Thoracic aorta (tissue), 2 donors: ENCODE results near the gene SELENON. TPM values are rescaled to one million over a fixed set of nuclear protein-coding genes. Genes with fewer than 3 reads are reported as not detected.

Source experiments
- ATAC-seq: fragments of 150-250 bp; one replicate; pipeline ENCODE4 v1.8.0; 2017; ENCODE audit warnings: low read depth; ENCODE audit not compliant: insufficient number of reproducible peaks, low FRiP score
- DNase-seq: peaks from one replicate; pipeline ENCODE4 v3.0.0-alpha.2; 2020; ENCODE audit warnings: low spot score
- H3K27ac ChIP-seq, 2 donors: fragments of 200-600 bp; sonication (generic); 1 replicate in 1 of 2; 2 replicates in 1 of 2; pipeline ENCODE4 v1.5.1; 2016; ENCODE audit warnings: mild to moderate bottlenecking in 2 of 2, moderate library complexity in 2 of 2
- H3K27me3 ChIP-seq: fragments of 200-600 bp; sonication (generic); replicated peaks from 2 replicates; pipeline ENCODE4 v1.6.0; 2016; ENCODE audit warnings: mild to moderate bottlenecking; ENCODE audit not compliant: insufficient read depth
- H3K36me3 ChIP-seq: fragments of 200-600 bp; sonication (generic); one replicate; pipeline ENCODE4 v1.5.1; 2016
- H3K4me1 ChIP-seq, 2 donors: fragments of 200-600 bp; sonication (generic); 1 replicate in 1 of 2; 2 replicates in 1 of 2; pipeline versions ENCODE4 v1.5.1 to v1.6.0; 2016; ENCODE audit warnings: low read depth in 2 of 2, mild to moderate bottlenecking in 1 of 2; ENCODE audit not compliant: control insufficient read depth in 1 of 2
- H3K4me3 ChIP-seq: fragments of 200-600 bp; sonication (generic); 2 replicates; pipeline ENCODE4 v1.5.1; 2016; ENCODE audit warnings: mild to moderate bottlenecking
- H3K9me3 ChIP-seq: fragments of 200-600 bp; sonication (generic); 2 replicates; pipeline ENCODE4 v1.5.1; 2016
- CTCF ChIP-seq: fragments of 200-600 bp; sonication (generic); IDR thresholded peaks from one replicate; pipeline ENCODE4 v1.5.1; 2019; ENCODE audit warnings: antibody characterized with exemption
- total RNA-seq, 2 donors: library from RNA; depleted of rRNA; stranded (reverse); fragments of >200 nt; gene quantifications; one replicate each; pipeline versions ENCODE4 v1.1.0 to v1.2.3, GENCODE V29; 2016

Gene SELENON
- total RNA-seq: 10 to 100 TPM; 44.1 to 48.6 TPM

DNA sequence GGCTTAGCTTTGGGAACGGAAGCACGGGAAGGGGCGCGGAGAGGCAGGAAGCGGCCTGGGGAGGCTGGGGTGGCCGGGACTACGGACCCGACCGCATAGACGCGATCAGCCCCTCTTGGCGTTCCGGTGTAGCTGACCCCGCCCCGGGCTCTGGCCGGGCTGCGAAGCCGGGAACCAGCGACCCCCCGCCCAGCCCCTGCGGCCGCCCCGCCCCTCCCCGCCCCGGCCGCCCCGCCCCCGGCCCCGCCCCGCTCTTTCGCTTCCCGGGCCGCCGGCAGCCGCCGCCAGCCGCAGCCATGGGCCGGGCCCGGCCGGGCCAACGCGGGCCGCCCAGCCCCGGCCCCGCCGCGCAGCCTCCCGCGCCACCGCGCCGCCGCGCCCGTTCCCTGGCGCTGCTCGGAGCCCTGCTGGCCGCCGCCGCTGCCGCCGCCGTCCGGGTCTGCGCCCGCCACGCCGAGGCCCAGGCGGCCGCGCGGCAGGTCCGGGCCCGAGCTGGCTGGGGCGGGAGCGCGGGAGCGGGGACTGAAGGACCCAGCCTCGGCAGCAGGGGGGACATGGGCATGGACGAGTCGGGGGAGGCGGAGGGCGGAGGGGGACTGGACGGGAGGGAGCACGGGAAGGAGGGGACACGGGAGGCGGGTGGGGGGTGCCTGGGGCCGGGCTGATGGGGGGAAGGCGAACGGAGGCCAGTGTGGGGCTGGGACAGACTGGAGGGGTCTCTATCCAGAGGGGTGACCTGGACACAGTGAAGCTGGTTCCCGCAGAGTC is at the start of gene SELENON:
TSS of gene SELENON (plus strand) at position 259 of the 768 bp plus-strand sequence. CDS start at position 297, 38 bp downstream.
- no peak for TF ChIP-seq CTCF
- Histone ChIP-seq H3K27ac (peak within 1 kb of the TSS; percentile 88 to 90), H3K27me3 (no peaks in the 10 kb centered on the region), H3K4me1 (peaks cover 24 to 60% of the 10 kb centered on the region in 2 donors), H3K36me3 (peaks cover 4% of the 10 kb centered on the region), H3K4me3 (peak within 1 kb of the TSS; percentile 86), H3K9me3 (no peaks in the 10 kb centered on the region)
- ATAC-seq (peak; percentile 45), DNase-seq (no peak)

GRCh38 chr1:25750923-25751605 is 48.9 kb upstream of the SELENON start:
- DNase-seq (no peak), ATAC-seq (no peak)
- Histone ChIP-seq H3K4me3 (no peak overlapping the region), H3K27me3 (no peaks in the 10 kb centered on the region), H3K27ac (no peak overlapping the region), H3K36me3 (no peaks in the 10 kb centered on the region), H3K4me1 (peaks cover 0 to 21% of the 10 kb centered on the region in 2 donors), H3K9me3 (no peaks in the 10 kb centered on the region)
- no peak for TF ChIP-seq CTCF

DNA sequence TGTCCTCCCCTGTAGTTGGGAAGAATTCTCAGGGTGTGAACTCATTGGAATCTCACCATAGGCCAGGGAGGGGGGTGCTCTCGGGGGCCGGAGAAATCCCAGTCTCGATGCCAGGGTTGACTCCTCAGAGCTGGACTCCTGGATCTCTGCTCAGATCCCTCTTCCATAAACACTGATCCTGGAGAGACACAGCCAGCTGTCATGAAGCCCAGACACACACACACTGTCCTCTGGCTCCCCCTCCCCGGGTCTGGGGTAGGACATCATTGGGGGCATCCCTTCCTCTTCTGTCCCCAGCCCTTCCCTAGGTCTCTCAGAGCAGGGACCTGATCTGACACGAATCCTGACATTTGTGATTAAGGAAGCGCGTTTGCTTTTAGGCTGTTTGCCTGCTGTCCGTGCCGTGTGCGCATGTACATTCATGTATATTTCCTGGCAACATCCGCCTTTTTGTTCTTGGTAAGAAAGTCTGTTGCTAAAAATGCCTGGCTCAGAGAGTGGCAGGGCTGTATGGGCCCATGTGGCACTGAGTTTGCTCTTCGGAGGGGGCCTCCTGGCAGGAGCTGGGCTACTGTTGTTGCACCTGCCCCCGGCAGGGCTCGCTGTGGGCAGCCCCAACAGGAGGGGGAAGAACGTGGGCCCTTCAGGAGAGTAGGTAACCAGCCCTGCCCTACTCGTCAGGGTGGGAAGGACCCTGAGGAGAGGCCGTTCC is 45.4 kb upstream of the SELENON start:
- Histone ChIP-seq H3K4me1 (no peaks in the 10 kb centered on the region), H3K4me3 (no peak overlapping the region), H3K27ac (no peak overlapping the region), H3K9me3 (no peaks in the 10 kb centered on the region), H3K27me3 (no peaks in the 10 kb centered on the region), H3K36me3 (no peaks in the 10 kb centered on the region)
- ATAC-seq (no peak), DNase-seq (no peak)
- no peak for TF ChIP-seq CTCF

DNA sequence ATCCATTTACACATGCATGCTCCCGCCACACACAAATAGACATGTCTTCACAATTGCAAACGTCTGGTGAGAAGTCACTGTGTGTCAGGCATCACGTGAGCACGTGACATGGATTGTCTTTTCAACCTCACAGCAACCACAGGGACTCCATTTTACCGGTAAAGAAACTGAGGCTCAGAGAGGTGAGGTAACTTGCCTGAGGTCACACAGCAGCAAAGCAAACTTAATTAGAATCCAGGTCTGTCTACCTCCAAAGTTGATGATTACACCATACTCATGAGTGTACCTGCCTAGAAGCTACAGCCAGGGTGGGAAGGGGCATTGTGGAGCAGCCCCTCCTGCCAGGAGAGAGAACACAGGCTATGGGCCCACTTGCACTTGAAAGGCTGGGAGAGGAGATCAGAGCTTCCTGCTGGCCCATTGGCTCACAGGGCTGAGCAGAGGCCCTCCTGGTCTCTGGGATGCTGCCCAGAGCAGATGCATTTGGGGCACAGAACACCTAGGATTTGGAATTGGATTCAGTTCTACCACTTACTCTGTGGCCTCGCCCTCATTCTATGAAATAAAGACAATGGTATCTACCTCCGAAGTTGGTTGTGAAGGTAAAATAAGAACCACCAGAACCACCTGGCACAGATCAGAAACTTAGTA is 44.4 kb upstream of the SELENON start:
- Histone ChIP-seq H3K4me3 (no peak overlapping the region), H3K27me3 (no peaks in the 10 kb centered on the region), H3K9me3 (no peaks in the 10 kb centered on the region), H3K27ac (no peak overlapping the region), H3K36me3 (no peaks in the 10 kb centered on the region), H3K4me1 (no peaks in the 10 kb centered on the region)
- no peak for ATAC-seq
- DNase-seq: no peak
- TF ChIP-seq CTCF: no peak
